Measurements from ENCODE around the gene LGR4.

Gene LGR4

DNA sequence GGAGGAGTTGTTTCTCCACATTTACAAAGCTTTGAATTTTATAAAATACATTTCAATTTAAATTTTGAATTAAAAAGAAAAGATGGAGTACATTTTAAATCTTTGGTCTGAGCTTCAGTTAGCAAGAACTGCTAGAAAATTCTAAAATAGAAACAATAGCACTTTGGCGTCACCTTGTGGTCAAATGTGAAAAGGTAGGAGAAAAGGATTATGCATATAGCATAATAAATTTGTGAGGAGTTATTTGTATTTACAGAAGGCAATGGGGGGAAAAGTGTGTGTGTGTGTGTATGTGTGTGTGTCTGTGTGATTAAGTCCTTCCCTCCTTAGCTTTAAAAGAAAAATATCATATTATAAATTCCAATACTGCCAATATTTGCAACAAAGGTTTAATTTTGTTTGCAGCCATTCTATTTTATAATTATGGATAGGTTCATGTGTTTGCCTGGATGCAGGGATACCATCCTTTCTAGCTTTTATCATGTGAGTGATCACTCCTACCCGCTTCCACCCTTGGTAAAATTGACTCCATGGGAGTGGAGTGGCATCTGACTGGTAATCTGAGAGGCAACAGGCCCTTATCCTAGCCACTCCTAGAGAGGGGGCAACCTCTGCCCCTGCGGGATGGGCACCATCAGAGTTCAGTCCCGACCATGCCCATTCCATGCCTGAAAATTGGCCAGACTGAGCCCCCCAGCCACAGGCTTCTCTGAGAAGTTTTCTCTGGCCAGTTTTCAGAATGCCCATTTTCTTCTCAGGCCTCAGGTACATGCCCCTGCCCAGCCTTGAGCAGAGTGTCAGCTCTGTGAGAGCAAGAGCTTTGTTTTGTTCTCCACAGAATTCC lies 13.6 kb upstream of the LGR4 start:
- no peak for DNase-seq (ENCODE audit: low spot score)

DNA sequence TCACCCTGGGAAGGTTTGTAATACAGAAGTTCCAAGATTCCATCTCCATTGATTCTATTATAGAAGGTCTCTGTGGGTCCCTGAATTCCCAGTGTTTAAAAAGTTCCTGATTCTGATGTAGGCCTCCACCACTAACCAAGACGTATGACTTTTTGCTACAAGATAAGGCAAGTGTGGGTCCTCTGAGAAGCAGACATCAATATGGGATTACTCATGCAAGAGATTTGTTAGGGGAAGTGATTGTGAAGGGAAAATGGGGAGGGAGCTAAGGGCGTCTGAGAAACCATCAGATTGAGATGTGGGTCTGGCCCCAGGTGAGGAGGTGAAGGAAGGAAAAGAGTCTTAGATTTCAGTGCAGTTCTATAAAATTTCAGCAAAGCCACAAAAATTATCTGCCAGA lies 10.2 kb upstream of the LGR4 start:
- DNase-seq (ENCODE audit: low spot score) = no peak

DNA sequence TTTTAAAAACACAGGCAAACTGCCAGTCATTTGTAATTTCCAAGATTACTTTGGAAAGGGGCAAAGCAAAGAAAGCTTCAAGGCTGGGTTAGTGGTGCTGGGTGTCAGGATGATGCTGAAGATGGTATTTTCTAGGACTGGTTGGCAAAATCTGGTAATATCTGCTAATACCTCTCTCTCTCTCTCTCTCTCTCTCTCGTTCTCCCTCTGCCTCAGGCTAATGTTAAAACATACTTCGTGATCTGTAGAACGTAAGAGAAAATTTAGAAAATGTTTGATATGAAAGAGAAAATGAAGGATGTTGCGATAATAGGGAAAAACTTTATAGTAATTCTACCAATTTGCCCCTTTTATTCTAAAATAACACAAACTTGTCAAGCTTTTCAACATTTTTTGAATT lies 9.4 kb upstream of the LGR4 start:
- DNase-seq (ENCODE audit: low spot score) = no peak

DNA sequence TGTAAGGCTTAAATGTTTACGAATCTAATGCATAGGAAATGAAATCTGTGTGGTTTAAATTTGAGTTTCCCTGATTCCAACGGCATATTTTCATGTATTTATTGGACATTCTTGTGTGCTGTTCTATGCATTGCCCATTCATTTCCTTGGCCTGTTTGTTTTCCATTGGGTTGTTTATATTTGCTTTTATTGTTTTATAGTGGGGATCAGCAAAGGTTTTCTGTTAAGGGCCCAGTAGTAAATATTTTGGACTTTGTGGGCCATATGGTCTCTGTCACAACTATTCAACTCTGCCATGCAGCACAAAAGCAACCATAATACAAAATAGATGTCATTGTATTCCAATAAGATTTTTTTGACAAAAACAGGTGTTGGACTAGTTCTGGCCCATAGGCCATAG lies 5.2 kb upstream of the LGR4 start:
- no peak for DNase-seq (ENCODE audit: low spot score)

DNA sequence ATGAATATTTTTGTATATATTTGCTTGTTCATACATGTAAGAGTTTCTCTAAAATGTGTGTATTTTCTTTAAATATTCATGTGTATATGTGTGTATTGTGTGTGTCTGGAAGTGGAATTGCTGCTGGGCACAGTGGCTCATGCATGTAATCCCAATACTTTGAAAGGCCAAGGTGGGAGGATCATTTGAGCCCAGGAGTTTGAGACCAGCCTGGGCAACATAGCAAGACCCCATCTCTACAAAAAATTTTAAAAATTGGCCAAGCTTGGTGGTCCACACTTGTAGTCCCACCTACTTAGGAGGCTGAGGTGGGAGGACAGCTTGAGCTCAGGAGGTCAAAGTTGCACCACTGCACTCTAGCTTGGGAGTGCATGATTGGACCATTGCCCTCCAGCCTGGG lies 4.7 kb upstream of the LGR4 start:
- DNase-seq (ENCODE audit: low spot score) = no peak

DNA sequence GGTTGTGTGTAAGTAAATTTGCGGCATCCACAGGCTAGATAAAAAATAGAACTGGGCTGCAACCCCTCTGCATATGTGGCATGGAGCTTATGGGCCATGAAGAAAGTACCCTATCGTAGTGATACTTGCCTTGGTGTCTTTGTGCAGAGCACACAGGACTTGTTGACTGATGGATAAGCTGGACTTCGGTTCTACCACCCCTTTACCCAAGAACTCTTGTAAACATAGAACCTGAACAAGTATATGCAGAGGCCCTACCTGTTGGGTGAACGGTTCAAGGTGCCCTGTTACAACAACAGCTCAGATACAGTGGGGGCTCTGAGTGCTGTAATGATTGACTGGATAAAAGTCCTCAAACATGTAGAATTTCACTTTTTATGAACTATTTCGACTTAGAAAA lies 3.0 kb upstream of the LGR4 start:
- no peak for DNase-seq (ENCODE audit: low spot score)

DNA sequence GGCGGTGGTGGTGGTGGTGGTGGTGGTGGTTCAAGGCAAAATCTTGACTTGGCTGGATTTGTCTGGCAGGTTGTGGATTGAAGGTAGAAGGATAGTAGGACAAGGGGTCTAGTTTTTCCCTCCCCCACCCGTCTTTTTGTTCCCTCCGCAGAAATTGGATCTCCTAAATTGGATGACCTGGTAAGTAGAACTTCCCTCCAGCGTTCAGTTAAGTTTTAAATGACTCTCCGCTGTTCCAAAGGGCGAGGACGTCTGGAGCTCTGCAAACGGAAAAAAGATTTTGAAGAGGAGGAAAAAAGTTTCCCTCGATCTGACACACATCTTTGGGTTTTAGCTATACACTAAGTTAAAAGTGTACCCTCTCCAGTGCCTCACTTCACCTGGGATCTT lies 422 bp upstream of the LGR4 start:
- DNase-seq (ENCODE audit: low spot score) = no peak

DNA sequence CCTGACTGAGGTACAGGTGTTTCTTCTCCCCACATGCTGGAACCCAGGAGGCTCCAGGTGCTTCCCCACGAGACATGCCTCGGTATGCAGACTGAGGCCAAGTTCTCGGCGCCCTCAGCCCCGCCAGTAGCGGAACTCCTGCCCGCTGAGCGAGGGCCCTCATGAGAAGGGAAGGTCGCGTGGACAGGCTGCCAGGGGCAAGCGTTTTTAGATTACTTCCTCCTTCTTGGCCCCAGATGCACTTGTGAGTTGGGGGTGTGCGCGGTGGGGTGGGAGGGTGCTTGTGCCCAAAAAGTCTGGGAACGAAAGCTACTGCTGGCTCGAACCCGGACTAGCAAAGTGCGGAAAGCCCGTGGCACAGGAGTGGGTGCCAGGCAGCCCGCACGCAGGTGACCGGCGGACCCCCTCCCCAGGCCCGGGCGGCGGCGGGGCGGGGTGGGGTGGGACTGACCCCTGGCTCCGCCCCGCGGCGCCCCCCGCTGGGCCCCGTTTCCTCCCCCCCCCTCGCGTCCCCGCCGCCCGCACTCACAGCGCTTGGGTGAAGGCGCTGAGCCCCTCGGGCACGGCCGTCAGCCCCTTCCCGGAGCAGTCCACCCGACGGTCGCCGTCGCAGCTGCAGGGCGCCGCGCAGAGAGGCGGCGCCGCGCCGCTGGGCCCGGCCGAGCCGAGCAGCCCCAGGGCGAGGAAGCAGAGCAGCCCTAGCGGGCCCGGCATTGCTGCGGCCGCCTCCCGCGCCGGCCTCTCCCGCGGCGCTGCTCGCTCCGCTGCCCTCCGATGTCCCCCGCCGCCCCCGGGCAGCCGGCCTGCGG lies 797 bp downstream of the LGR4 start:
- DNase-seq (ENCODE audit: low spot score) = no peak

DNA sequence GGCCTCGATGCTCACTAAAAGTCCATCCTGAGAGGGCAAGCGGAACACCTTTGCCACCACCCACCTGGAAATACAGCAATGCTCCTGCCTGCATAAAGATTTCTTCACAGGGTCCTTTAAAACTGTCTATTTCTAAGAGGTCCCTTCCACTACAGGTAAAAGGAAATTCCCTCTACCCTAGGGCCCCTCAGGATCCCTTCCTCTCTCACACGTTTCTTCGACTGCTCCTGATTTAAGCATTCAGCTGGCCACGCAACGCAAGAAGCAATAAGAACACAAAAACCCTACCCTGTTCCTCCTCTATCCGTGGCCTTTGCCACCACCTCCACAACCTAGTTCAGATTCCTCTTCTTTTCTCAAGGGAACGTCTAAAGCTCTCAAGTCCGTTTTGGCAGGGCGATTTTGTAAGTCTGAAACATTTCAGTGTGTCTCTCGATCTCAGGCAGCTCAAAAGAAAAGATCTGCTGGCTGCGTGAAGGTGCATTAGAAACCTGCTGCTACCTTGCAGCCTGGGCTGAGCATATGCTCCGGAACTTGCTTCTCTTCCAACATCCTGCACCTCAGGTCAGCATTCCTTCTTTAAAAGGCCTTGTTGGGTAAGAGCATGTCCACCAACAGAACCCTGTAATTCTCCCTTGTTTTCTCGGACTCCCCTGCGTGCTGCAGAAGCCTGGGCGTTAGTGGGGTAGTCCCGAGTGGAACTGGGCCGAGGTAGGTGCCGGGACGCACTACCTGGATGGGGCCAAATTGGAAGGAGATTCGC lies 1.6 kb downstream of the LGR4 start:
- DNase-seq (ENCODE audit: low spot score) = no peak

DNA sequence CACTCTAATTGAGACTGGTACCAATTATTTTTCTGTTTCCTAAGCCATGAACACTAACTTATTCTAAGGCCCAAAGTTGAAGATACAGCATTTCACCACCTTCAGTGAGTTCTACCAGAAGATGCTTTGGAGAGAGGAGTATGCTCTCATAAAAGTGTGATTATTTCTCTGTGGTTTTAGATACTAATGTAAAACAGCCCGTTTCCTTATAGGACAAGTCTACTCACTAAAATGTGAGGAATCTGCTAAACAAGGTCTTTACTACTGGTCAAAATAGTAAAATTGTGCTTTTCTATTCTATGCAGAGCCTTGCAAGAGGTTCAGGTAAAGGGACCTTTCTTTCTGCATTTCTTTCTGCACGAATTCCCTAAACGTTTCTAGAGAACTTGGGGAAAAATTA lies 2.4 kb downstream of the LGR4 start:
- no peak for DNase-seq (ENCODE audit: low spot score)

DNA sequence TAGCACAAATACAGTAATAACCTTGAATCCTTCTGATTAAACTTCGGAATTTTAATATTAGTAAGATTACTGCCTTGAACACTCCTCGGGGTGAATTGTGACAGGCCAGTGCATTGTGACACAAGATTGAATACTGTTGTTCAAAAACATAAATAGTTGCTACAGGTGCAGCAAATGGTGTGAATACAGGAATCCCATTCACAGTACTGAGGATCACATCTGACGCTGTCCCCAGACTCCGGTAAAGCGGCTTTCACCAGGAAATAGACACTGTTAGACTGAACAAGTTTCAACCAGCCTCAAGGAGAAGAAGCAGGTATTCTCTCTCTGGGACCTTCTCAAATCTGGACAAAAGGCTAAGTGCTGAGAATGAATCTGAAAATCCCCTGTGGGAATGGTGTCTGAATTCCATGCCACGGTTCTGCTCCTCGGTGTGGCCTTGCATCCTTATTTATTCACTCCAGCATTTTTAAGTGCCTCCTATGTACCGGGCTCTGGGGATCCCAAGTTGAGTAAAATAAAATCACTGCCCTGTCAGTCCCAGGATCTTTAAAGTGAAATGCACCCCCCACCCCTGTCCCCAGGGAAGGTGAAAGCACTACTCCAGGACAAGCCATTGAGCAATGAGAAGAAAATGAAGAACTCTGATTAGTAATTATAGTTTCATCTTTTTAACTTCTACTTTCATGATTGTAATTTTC lies 3.4 kb downstream of the LGR4 start:
- DNase-seq (ENCODE audit: low spot score) = no peak

DNA sequence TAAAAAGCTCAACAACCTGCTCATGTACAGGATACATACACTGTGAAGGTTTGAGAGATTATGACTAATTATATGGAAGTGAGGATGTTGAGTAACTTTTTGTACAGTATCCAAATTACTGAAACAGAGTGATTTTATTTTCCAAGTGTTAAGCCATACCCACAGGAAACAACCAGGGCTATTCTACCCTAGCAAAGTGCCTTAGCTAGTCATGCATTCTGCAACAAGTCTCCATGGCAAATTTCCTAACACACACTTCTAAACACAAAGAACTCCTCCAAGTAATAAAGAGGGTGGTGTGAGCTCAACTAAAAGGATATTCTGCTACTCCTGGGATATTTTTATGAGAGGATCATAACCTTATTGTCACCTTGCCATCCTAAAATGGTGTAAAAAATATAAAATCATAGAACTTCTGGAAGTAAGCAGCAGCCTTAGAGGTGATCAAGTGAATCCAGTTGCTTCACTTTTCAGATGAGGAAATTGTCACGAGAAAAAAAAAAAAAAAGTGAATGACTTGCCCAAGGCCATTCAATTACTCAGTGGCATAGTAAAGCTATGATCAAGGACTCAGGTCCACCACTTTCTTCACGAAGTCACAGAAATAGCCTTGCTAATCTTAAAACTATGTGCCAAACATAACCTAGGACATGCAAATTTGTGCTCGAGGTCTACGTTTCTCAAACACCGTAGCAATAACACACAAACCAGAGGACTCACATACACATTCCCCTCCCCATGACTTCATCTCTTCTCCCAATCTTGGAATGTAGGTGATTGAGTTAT lies 4.2 kb downstream of the LGR4 start:
- no peak for DNase-seq (ENCODE audit: low spot score)

DNA sequence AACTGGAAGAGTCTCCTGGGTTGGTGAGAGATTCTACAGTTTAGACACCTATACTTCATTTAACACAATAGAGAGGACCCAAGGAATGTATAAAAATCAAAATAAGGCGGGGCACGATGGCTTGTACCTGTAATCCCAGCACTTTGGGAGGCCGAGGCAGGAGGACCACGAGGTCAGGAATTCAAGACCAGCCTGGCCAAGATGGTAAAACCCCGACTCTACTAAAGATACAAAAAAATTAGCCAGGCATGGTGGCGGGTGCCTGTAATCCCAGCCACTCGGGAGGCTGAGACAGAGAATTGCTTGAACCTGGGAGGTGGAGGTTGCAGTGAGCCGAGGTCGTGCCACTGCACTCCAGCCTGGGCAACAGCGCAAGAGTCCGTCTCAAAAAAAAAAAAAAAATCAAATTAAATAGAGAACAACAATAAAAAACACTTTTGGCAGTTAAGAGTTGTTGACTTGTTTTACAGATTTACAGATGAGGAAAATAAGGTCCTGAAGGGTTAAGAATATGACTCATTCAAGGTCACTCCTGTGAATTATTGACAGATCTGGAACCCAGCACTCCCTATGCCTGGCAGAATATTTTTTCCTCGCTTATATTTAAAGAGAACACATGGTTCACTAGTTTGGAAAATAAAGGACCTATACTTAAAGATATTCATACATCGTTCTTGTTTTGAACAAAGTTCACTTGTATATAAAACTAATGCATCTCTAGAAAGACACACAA lies 5.2 kb downstream of the LGR4 start:
- DNase-seq (ENCODE audit: low spot score) = no peak

DNA sequence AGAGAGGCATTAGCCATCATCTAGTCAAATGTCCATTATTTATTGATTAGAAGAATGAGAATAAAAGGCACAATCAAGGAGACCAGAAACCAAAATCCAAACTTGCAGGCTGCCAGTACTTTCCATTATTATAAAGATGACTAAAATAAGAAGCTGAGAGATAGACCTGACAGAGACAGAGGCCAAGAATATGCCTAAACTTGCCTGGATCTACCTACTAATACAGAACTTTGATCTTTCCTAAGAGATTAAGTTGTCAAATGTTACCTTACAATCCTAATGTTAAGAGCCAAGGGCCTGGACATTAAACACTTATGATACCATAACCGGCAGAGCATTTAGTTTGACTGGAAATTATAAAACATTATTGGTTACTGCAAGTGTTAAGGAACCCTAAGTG lies 6.2 kb downstream of the LGR4 start:
- no peak for DNase-seq (ENCODE audit: low spot score)

DNA sequence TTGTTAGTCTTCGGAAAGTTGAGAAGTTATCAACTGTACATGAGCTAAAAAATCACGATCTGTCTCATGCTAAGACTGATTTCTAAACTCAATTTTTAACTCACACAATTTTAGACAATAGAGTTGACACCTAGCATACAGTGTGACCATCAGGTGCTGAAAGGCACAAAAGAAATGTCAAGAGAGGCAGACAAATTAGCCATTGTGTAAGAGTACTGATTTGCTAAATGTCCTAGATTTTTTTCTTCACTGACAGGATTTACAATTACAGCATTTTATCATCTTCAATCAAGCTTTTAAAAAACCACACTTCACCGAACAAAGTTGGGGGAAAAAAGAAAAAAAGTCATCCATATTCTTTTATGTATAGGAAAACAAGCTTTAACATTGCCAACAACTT lies 7.0 kb downstream of the LGR4 start:
- DNase-seq (ENCODE audit: low spot score) = no peak

DNA sequence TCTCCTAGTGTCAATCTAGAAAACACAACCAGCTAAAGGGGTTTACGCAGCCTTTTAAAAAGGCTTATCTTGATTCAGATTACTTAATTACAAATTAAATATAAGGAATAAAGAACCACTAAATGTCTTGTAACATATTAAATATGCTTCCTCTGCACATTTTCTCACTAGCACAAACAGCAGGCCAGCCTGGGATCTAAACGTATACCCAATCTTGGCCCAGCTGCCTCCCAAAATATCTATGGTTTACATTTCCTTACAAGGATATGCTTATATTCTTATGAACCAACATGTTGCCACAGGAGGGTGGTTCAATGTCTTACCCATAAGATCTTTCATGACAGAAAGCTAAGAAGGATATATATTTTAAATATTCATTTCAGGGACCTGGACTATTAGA lies 7.7 kb downstream of the LGR4 start:
- no peak for DNase-seq (ENCODE audit: low spot score)

DNA sequence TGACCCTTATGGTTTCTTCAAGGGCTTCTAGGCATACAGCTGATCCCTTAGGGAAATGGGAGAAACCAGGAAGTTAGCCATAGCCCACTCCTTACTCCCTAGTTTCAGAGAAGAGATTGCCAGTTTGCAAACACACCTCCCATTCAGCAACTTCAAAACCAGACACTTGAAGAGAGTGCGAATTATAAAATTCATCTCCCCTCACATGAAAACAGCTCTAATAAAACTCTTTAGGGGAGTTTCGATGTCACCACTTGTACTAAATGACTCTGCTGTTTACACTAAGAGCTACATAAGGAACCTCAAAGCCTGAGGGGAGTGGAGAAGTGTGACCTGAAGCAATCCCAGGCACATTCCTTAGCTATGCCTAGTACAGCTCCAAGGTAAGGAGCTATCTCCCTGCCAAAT lies 8.3 kb downstream of the LGR4 start:
- DNase-seq (ENCODE audit: low spot score) = no peak

DNA sequence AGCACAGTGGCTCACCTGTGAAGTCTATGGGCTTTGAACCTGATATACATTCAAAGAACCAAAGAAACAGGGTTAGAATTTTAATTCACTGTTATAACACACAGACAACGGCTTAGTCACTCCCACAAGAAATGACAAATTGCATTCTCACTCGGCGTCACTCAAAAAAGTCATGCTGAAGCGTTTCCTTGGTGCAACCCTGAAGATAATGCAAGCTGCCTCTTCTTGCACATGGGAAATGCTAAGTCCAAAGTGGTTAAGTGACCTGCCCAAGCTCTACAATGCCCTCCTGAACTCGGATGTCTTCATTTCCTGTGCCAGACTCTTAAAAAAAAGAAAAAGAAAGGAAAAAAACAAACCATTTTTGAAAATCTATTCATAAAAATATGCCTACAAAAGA lies 10.0 kb downstream of the LGR4 start:
- DNase-seq (ENCODE audit: low spot score) = no peak

DNA sequence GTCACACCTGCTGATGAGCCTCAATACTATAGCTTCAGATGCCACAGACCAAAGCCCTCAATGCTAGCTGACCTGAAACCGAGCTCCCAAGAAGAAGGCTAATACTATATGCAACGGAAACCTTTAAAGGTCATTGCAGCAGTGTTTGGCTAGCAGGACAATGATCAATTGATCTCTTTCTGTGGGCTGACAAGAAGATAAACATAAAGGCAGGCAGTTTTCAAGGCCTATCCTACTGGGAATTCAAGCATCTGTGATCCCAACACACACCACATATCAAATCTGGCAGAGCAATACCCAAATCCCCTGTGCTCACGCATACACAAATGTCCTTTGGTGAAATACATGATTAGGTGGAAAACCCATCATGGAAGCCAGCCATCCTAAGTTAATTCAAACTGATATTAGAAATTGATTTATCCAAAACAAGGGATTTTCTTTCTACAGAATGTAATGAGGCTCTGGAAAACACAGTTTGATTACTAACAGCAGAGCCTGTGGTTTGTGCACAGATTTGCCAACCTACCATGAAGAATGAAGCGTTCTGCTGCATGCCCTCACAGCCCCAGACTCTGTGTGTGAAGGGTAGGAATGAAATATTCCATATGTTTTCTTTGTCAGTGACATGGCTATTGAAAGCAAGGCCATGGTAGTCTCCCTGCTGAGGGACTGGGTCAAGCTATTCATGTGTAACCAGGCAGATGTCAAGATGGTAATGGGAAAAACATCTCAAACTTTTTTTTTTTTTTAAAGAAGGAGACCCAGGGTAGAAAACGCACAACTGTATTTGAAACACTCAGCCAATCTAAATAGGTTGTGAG lies 12.2 kb downstream of the LGR4 start:
- DNase-seq (ENCODE audit: low spot score) = no peak

DNA sequence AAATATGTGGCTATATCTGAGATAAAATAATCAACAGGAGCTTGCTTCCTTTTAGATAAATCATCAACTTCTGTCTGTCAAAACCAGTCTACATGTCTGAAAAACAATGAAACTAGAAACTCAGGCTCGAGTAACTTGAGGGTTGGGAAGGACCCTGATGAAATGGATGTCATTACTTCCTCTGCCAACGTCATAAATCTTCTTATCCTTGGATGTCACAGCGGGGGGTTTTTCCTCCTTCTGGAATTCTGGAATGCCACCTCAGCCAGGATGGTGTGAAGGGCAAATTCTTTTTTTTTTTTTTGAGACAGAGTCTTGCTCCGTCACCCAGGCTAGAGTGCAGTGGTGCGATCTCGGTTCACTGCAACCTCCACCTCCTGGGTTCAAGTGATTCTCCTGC lies 13.4 kb downstream of the LGR4 start:
- DNase-seq (ENCODE audit: low spot score) = no peak
